IMR-90 (cell line): ENCODE measurements around the gene HECW1.

Experiments used
- BHLHE40 ChIP-seq: fragments of 150-350 bp; IDR thresholded peaks from 2 replicates; pipeline ENCODE4 v1.6.1; 2016; ENCODE audit warnings: mild to moderate bottlenecking, low read depth, low read length
- CTCF ChIP-seq: conservative IDR thresholded peaks from 2 replicates; pipeline ENCODE4 v1.5.1; 2012; ENCODE audit warnings: mild to moderate bottlenecking, low read depth, low read length, improper control_type of control experiment
- POLR2A ChIP-seq: IDR thresholded peaks from 2 replicates; pipeline ENCODE4 v1.6.1; 2012; ENCODE audit warnings: mild to moderate bottlenecking, low read depth, low read length

- TF ChIP-seq CTCF (no peak), POLR2A (no peak), BHLHE40 (no peak)
Measured at GRCh38 chr7:43363035-43363791, 250.8 kb downstream of the HECW1 start.
